Nephron (organoid): Measurements from ENCODE around the gene KISS1R.

Experiments
- H3K27ac Mint-ChIP-seq, 3 experiments: 2 replicates each; pipeline ENCODE4 v1.8.0; 2020; ENCODE audit warnings: mixed read lengths in 3 of 3, mild to moderate bottlenecking in 2 of 3, moderate library complexity in 1 of 3
- H3K27me3 Mint-ChIP-seq: 2 replicates; pipeline ENCODE4 v1.8.0; 2021; ENCODE audit warnings: low read depth, mild to moderate bottlenecking, moderate library complexity, mixed read lengths
- H3K36me3 Mint-ChIP-seq: 2 replicates; pipeline ENCODE4 v1.8.0; 2020; ENCODE audit warnings: low read depth, mixed read lengths
- H3K4me1 Mint-ChIP-seq: 2 replicates; pipeline ENCODE4 v1.8.0; 2020; ENCODE audit warnings: mixed read lengths
- H3K4me3 Mint-ChIP-seq, 3 experiments: 2 replicates each; pipeline ENCODE4 v1.8.0; 2020; ENCODE audit warnings: mild to moderate bottlenecking in 3 of 3, mixed read lengths in 3 of 3, moderate library complexity in 2 of 3
- H3K9me3 Mint-ChIP-seq: 2 replicates; pipeline ENCODE4 v1.8.0; 2020; ENCODE audit warnings: mixed read lengths
- TF ChIP-seq, protein P1 (sequence below), 3 experiments: fragments of 200-600 bp; sonication (generic); IDR thresholded peaks; one replicate each; pipeline ENCODE4 v1.5.0; 2021; ENCODE audit warnings: antibody characterized with exemption in 3 of 3; ENCODE audit not compliant: unreplicated experiment in 3 of 3

KISS1R gene

DNA sequence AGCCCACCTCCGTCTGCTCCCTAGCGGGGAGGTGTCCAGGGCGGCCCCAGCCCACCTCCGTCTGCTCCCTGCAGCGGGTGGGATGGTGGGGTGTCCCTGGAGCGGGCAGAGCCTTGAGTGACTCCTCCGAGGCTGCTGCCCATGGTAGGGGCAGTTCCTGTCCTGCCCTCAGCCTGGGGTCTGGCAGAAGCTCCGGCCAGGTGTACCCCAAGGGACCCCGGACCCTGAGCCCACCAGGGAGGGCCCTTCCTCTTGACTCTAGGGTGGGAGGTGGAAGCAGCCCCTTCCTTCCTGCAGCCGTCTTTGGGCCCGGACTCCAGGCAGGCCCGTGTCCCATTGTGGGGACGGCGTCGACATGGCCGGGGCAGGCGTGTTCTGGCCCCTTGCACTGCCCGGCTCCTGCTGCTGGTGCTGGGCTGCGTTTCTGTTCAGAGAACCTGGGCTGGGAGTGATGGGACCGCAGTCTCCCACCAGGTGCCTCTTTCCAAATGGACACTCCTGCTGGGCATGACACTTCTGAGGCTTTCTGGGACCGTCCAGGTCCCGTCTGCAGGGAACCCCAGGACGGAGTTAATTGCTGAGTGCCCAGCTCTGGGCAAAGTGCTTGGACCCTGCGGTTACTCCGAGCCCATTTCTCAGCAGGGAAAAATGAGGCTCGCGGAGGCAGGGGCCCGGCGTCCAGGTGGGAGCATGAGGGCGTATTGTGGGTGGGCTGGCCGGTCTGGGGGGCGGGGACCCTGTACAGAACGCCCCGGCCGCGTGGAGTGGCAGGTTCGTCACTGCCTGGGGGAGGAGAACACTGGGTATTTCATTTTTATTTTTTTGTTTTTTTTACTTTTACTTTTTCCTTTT is 28.5 kb downstream of the KISS1R start:
- peak overlapping the region; percentile 85 to 96 (median 96) for H3K27ac Mint-ChIP-seq
- peaks cover 18% of the 10 kb centered on the region for H3K4me1 Mint-ChIP-seq
- no peaks in the 10 kb centered on the region for H3K9me3 Mint-ChIP-seq
- H3K4me3 Mint-ChIP-seq = no peak overlapping the region
- peaks cover 26% of the 10 kb centered on the region for H3K36me3 Mint-ChIP-seq
- TF ChIP-seq, protein P1, sequence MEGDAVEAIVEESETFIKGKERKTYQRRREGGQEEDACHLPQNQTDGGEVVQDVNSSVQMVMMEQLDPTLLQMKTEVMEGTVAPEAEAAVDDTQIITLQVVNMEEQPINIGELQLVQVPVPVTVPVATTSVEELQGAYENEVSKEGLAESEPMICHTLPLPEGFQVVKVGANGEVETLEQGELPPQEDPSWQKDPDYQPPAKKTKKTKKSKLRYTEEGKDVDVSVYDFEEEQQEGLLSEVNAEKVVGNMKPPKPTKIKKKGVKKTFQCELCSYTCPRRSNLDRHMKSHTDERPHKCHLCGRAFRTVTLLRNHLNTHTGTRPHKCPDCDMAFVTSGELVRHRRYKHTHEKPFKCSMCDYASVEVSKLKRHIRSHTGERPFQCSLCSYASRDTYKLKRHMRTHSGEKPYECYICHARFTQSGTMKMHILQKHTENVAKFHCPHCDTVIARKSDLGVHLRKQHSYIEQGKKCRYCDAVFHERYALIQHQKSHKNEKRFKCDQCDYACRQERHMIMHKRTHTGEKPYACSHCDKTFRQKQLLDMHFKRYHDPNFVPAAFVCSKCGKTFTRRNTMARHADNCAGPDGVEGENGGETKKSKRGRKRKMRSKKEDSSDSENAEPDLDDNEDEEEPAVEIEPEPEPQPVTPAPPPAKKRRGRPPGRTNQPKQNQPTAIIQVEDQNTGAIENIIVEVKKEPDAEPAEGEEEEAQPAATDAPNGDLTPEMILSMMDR (IDR thresholded peaks at IDR 0.05; ENCODE audit: unreplicated experiment in 3 of 3) = no peak
- no peaks in the 10 kb centered on the region for H3K27me3 Mint-ChIP-seq

DNA sequence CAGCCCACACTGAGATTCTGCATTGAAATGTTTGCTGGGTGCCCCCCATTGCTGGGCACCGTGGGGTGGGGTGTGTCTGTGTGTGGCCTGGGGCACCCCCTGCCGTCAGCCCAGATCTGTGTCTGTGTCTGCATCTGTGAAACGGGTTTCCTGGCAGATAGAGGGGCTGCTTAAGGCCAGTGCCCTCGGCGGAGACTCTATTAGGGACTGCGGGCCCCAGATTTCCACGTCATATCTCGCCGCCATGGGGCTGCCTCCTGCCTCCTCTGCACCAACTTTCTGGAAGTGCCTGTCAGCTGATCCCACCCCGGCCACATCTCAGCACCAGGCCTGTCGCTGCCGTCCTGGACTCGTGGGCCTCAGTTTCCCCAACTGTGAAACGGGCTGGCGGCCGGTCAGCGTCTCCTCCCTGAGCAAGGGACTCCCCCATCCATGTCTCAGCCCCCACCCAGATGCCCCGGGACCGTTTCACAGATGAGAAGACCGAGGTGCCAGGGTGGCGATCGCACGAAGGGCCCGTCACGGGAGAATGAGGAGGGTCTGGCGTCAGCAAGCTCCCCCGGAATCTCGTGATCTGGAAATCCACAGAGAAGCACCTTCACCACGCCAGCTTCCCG is 30.1 kb downstream of the KISS1R start:
- Mint-ChIP-seq H3K36me3 (peaks cover 20% of the 10 kb centered on the region), H3K9me3 (no peaks in the 10 kb centered on the region), H3K4me3 (no peak overlapping the region), H3K4me1 (peaks cover 19% of the 10 kb centered on the region), H3K27me3 (no peaks in the 10 kb centered on the region), H3K27ac (peak overlapping the region in 2 of 3 experiments; percentile 24 to 37)
- TF ChIP-seq, protein P1 (IDR thresholded peaks at IDR 0.05; ENCODE audit: unreplicated experiment in 3 of 3) = no peak

DNA sequence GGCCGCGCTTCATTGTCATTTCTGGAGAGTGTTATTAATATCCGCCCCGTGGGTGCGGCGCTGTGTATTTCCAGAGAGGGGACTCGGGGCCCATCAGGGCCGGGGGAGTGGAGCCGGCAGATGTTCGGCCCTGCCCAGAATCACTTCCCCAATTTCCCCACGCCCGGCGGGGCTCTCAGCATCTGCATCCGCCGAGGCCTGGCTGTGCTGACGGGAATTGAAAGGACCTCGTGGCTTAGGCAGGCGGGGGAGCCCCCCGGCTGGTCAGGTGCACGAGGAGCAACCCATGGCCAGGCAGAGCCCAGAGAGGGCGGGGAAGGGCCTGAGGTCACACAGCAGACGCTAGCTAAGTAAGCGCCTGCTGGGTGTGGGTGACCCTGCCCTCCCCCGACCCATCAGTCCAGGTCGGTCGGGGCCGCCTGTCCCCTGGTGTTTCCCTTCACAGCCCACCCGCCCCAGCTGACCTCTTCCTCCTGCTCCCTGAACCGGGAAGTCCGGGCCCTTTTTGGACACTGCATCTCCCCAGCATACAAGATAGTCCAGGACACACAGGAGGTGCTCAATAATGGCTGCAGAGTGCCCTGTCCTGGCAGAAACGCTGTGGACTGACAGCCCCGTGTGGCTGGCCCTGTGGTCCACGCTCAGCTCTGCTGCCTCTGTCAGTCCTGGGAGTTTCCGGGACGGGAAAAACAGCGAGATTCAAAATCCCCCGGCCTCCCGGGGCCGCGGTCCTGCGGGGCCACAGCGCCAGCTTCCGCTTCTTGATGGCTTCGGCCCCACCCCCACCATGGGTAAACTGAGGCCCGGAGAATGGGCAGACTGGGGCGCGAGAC is 30.8 kb downstream of the KISS1R start:
- Mint-ChIP-seq H3K36me3 (peaks cover 14% of the 10 kb centered on the region), H3K27ac (peak overlapping the region; percentile 24 to 65 (median 37)), H3K27me3 (no peaks in the 10 kb centered on the region), H3K9me3 (no peaks in the 10 kb centered on the region), H3K4me1 (peaks cover 19% of the 10 kb centered on the region), H3K4me3 (no peak overlapping the region)
- TF ChIP-seq, protein P1 (IDR thresholded peaks at IDR 0.05; ENCODE audit: unreplicated experiment in 3 of 3) = no peak

DNA sequence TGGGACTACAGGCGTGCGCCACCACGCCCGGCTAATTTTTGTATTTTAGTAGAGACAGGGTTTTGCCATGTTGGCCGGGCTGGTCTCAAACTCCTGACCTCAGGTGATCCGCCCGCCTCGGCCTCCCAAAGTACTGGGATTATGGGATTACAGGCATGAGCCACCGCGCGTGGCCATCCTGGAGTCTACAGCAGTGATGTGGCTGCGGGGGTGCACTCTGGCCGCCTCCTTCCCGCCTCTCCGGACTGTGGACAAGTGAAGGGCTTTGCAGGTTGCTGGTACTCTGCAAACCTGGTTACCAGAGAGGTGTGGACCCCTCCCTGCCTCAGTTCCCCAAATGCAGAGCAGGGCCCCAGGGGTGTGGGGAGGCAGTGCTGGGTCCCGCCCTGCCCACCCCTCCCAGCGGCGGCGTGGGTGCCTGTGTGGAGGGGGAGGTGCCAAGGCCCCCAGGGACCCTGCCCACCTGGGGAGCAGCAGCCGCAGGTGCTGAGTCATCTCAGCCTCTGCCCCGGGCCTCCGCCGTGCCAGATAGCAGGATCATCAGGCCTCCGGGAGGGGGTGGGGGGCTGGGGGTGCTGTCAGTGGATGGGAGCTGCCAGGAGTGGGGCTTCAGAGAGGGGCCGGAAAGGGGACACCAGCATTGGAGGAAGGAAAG is 31.8 kb downstream of the KISS1R start:
- TF ChIP-seq, protein P1 (IDR thresholded peaks at IDR 0.05; ENCODE audit: unreplicated experiment in 3 of 3) = no peak
- Mint-ChIP-seq H3K4me3 (no peak overlapping the region), H3K36me3 (peaks cover 8% of the 10 kb centered on the region), H3K27me3 (no peaks in the 10 kb centered on the region), H3K27ac (peak overlapping the region in 1 of 3 experiments; percentile 65), H3K4me1 (peaks cover 25% of the 10 kb centered on the region), H3K9me3 (no peaks in the 10 kb centered on the region)

DNA sequence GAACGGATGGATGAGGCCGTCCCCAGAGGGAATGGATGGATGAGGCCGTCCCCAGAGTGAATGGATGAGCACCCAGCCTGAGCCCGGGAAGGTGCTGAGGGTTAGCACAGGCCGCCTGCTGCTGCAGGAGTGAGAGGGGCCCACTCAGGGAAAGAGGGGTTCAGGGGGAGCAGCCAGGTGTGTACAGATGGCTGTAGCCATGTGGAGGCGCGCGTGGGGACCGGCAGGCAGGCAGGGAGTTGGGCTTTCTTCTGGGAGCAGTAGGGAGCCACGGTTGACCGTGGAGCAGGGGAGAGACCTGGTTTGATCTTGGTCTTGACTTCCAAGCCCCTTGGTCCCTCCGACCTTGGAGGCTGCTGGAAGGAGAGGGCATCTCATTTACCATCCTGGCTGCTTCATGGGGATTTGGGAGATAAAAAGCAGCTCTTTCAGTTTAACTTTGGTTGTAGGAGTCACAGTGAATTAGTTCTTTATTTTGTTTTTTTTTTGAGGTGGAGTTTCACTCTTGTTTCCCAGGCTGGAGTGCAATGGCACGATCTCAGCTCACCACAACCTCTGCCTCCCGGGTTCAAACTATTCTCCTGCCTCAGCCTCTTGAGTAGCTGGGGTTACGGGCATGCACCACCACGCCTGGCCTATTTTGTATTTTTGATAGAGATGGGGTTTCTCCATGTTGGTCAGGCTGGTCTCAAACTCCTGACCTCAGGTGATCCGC is 33.4 kb downstream of the KISS1R start:
- Mint-ChIP-seq H3K27me3 (no peaks in the 10 kb centered on the region), H3K27ac (peak overlapping the region; percentile 95 to 99 (median 95)), H3K4me1 (peaks cover 17% of the 10 kb centered on the region), H3K4me3 (peak overlapping the region in 1 of 3 experiments; percentile 30), H3K9me3 (no peaks in the 10 kb centered on the region), H3K36me3 (no peaks in the 10 kb centered on the region)
- TF ChIP-seq, protein P1 (IDR thresholded peaks at IDR 0.05; ENCODE audit: unreplicated experiment in 3 of 3) = no peak
